ENCODE data around the gene KRTAP9-2.
"Not testable (repeated sequence)": the region's sequence is repeated elsewhere in the genome, so short reads cannot be mapped to it uniquely, and the experiment has no call there.

KRTAP9-2 gene

GRCh38 chr17:41226598-41227095 lies at the start of gene KRTAP9-2:
Gene KRTAP9-2, plus strand, starts transcription at chr17:41226648. Its CDS starts 7 bp downstream, at chr17:41226655.
- not testable (repeated sequence) for DNase-seq

GRCh38 chr17:41176744-41177387 lies 49.6 kb upstream of the KRTAP9-2 start:
- DNase-seq = no peak

GRCh38 chr17:41177727-41178271 lies 48.6 kb upstream of the KRTAP9-2 start, which contains the start of gene KRTAP4-2:
Gene KRTAP4-2, minus strand, starts transcription at chr17:41178221. Its CDS starts 57 bp downstream, at chr17:41178164.
- no peak for DNase-seq

GRCh38 chr17:41178341-41178740 lies 48.1 kb upstream of the KRTAP9-2 start:
- DNase-seq = no peak

GRCh38 chr17:41178843-41179616 lies 47.4 kb upstream of the KRTAP9-2 start:
- no peak for DNase-seq

- no peak for DNase-seq
These were observed 41.9 kb upstream of the KRTAP9-2 start, which contains the start of gene KRTAP4-1 for GRCh38 chr17:41184480-41184961. Gene KRTAP4-1, minus strand, starts transcription at chr17:41184911. Its CDS starts 57 bp downstream, at chr17:41184854.

- DNase-seq = no peak
These were observed 41.4 kb upstream of the KRTAP9-2 start for GRCh38 chr17:41185001-41185400.

GRCh38 chr17:41186872-41187271 lies 39.6 kb upstream of the KRTAP9-2 start:
- DNase-seq = no peak

- not testable (repeated sequence) for DNase-seq
These were observed 36.6 kb upstream of the KRTAP9-2 start, which contains the start of gene KRTAP9-1 for GRCh38 chr17:41189837-41190318. Gene KRTAP9-1, plus strand, starts transcription at chr17:41189887. Its CDS starts 0 bp downstream, at chr17:41189887.

GRCh38 chr17:41190328-41190727 lies 36.1 kb upstream of the KRTAP9-2 start:
- no peak for DNase-seq

GRCh38 chr17:41196068-41196467 lies 30.4 kb upstream of the KRTAP9-2 start:
- no peak for DNase-seq

- DNase-seq = no peak
These were observed 26.9 kb upstream of the KRTAP9-2 start for GRCh38 chr17:41199421-41200078.

GRCh38 chr17:41211845-41212466 lies 14.5 kb upstream of the KRTAP9-2 start:
- no peak for DNase-seq

GRCh38 chr17:41212524-41213169 lies 13.8 kb upstream of the KRTAP9-2 start:
- no peak for DNase-seq

GRCh38 chr17:41215681-41216080 lies 10.8 kb upstream of the KRTAP9-2 start:
- no peak for DNase-seq

GRCh38 chr17:41223821-41224220 lies 2.6 kb upstream of the KRTAP9-2 start:
- no peak for DNase-seq

- DNase-seq = no peak
These were observed 397 bp upstream of the KRTAP9-2 start for GRCh38 chr17:41226051-41226450.

GRCh38 chr17:41230094-41230493 lies 3.6 kb downstream of the KRTAP9-2 start:
- DNase-seq = no peak

GRCh38 chr17:41231731-41232130 lies 5.3 kb downstream of the KRTAP9-2 start:
- peak in 6 of 56 donors; percentile 0 to 27 (median 6) for DNase-seq

Measured in nucleus accumbens (tissue), 56 donors.